HG02884 (cell line): ENCODE results near the gene TEC.
A peak's percentile ranks its signal among the peaks of the same experiment; 100 is the strongest.

ENCODE experiments used
- ATAC-seq: cut with Tn5 transposase; IDR thresholded peaks from one replicate; pipeline ENCODE4 v1.9.1; 2021; ENCODE audit warnings: mild to moderate bottlenecking, moderate library complexity; ENCODE audit not compliant: unreplicated experiment

TEC gene

GRCh38 chr4:48127682-48128404, 141.8 kb downstream of the TEC start:
- ATAC-seq: peak; percentile 88

GRCh38 chr4:48127231-48127630, 142.4 kb downstream of the TEC start:
- no peak for ATAC-seq

DNA sequence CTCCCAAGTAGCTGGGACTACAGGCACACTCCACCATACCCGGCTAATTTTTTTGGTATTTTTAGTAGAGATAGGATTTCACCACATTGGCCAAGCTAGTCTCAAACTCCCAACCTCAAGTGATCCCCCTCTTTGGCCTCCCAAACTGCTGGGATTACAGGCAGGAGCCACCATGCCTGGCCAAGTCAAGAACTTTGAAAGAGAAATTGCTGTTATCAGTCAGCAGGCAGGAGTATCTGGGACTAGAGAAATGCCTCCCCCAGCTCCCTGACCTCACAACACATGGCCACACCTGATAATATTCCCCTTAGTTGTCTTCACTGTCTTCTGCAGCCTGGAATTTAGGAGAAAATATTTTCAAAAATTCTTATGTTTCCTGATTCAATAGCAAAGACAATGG, 143.0 kb downstream of the TEC start:
- no peak for ATAC-seq

- ATAC-seq: no peak
Measured at GRCh38 chr4:48124870-48125269, 144.8 kb downstream of the TEC start.

DNA sequence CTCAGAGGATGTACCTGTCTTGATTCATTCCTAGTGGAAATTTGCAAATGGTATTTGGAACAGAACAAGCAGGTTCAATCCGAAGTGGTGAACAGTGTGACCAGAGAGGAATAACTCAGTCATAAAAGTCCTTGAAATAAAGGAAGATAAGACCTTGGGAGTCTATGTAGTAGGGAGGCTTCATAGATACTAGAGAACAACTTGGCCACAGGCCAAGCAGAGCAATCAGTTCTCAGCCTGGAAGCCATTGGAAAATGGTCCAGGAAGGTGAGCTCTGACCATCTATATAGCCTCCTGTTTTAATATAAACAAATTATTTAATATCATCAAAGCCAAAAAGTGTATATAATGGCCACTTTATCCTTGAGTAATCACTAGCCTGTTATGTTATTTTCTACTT, 146.9 kb downstream of the TEC start:
- no peak for ATAC-seq

GRCh38 chr4:48121180-48121579, 148.5 kb downstream of the TEC start:
- no peak for ATAC-seq

DNA sequence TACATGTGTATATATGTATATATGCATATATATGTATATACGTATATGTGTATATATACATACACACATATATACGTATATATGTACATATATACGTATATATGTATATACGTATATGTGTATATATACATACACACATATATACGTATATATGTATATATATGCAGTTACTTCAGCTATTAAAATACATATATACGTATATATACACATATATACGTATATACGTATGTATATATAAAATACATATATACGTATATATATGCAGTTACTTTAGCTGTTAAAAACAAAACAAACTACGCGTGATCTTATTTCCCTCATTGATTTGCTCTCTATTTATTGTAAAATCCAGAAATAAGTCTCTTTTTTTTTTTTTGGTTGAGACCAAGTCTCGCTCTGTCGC, 149.5 kb downstream of the TEC start:
- no peak for ATAC-seq

- ATAC-seq: no peak
Measured at GRCh38 chr4:48119646-48120045, 150.0 kb downstream of the TEC start.

DNA sequence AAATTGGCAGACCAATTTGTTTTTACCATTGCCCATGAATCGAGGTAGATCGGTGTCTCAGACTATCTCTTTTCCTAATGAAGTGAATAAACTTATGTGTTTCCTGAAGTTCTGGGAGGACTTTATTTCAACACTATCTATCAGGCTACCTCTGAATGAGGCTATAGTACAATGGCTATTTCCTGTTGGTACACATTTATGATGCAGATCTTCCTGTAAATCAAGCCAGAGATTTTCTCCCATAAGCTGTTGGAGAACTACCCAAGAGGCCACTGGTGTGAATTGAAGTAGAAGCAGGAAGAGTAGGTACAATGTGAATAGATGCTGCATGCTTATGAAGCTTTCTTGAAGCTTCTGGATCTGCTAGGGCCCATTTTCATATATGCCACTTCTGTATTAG, 151.6 kb downstream of the TEC start:
- no peak for ATAC-seq

DNA sequence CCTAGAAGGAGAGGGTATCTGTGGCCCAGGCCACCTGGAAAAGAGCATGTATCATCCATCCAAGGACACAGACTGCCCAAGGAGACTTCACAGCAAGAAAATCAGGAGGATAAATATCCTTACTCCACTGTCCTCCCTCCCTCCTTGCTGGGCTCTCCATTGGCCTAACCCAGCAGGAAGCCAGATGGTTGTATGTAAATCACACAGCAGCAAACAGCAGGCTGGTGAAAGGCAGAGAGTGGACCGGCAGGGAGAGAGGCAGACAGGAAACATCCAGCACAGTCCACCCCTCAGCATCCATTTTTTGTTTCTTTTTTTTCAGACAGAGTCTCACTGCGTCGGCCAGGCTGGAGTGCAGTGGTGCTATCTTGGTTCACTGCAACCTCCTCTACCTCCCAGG, 153.1 kb downstream of the TEC start:
- no peak for ATAC-seq

DNA sequence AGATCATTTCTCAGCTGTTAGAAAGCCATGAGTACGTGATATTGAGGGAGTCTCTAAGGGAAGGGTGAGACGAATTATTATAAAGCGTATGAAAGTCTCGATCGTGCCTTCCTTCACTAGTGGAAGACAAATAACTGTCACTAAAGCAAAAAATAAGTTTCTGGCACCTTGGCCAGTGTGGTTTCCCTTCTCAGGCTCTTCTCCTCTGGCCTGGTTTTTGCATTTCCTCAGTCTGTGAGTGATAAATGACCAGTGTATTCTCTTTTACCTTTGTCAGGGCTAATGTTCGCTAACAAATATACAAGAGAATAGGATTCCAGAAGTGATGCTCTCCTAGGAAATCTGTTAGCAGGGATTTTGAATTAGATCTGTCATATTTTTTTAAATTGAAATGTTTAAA, 155.2 kb downstream of the TEC start:
- ATAC-seq: no peak

GRCh38 chr4:48112017-48112667, 157.5 kb downstream of the TEC start:
- ATAC-seq: no peak

DNA sequence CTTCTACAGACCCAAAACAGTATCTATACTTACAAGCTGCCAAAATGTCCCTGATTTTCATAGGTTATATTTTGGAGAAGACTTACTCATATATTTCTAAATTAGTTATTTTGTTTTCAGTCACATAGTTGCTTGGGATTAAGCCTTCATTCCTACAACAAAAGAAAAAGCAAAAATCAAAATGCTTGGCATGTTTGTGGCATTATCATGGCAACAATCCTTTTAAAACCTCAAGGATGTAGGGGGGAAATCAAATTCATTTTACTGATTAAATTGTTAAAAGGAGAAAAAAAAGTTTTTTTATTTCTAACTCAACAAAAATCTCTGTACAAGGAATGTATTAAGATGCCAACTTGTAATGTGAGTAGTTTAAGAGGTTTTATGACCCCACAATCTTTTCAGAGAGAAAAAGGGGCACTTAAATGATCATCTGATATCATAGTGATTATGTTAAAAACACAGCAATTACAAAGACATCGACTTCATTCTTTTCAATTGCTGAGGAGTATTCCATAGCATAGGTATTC, 159.1 kb downstream of the TEC start:
- ATAC-seq: no peak

- ATAC-seq: peak; percentile 70
Measured at GRCh38 chr4:48109413-48110263, 160.0 kb downstream of the TEC start.

GRCh38 chr4:48108309-48109073, 161.1 kb downstream of the TEC start:
- ATAC-seq: no peak

DNA sequence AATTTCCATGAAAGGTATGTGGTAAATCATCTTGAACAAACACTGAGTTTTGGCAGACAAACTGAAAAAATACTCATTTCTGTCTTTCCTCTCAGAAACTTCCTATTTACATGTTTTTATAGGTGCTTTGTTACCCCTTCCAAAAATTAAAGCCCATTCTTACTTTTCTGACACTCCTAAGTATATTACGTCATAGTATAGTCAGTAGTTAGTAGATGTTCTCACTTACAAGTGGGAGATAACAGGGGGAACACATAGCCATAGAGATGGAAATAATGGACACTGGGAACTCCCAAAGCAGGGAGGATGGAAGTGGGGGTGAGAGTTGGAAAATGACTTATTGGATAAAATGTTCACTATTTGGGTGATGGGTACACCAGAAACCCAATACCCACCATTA, 164.4 kb downstream of the TEC start:
- no peak for ATAC-seq

GRCh38 chr4:48103483-48104139, 166.0 kb downstream of the TEC start:
- peak; percentile 63 for ATAC-seq

GRCh38 chr4:48102303-48102702, 167.3 kb downstream of the TEC start:
- no peak for ATAC-seq

GRCh38 chr4:48100256-48100655, 169.4 kb downstream of the TEC start:
- ATAC-seq: no peak

GRCh38 chr4:48095441-48095840, 174.2 kb downstream of the TEC start:
- no peak for ATAC-seq
